GM12873 (cell line): ENCODE results near the gene EBF4.

Source experiments
- CTCF ChIP-seq: IDR thresholded peaks from 2 replicates; pipeline ENCODE4 v1.5.1; 2012; ENCODE audit warnings: low read depth, mild to moderate bottlenecking, moderate library complexity, low read length, control low read depth; ENCODE audit not compliant: insufficient read depth; ENCODE audit errors: missing control alignments

EBF4 gene

GRCh38 chr20:2801286-2801728 is 108.7 kb downstream of the EBF4 start:
- no peak for TF ChIP-seq CTCF

- TF ChIP-seq CTCF, result no peak
Observed at GRCh38 chr20:2804041-2804828, 111.7 kb downstream of the EBF4 start.

- no peak for TF ChIP-seq CTCF
Observed at GRCh38 chr20:2804852-2805688, 112.5 kb downstream of the EBF4 start.

- TF ChIP-seq CTCF, result no peak
Observed at GRCh38 chr20:2805689-2806350, 113.2 kb downstream of the EBF4 start.

GRCh38 chr20:2806351-2806701 is 113.7 kb downstream of the EBF4 start:
- no peak for TF ChIP-seq CTCF

GRCh38 chr20:2807019-2807418 is 114.4 kb downstream of the EBF4 start:
- TF ChIP-seq CTCF, result no peak

GRCh38 chr20:2809690-2810089 is 117.1 kb downstream of the EBF4 start:
- no peak for TF ChIP-seq CTCF
